DND-41 (cell line): ENCODE data around the gene SLC5A1.

ENCODE experiments used
- CTCF ChIP-seq: IDR thresholded peaks from 2 replicates; pipeline ENCODE4 v1.5.1; 2012; ENCODE audit warnings: borderline replicate concordance, low read length, moderate library complexity, mild to moderate bottlenecking; ENCODE audit not compliant: poor library complexity, severe bottlenecking; ENCODE audit errors: extremely low read depth
- EZH2 ChIP-seq: IDR thresholded peaks from 3 replicates; pipeline ENCODE4 v1.6.1; 2012; ENCODE audit warnings: borderline replicate concordance, low read depth, mild to moderate bottlenecking, moderate library complexity, low read length, inconsistent platforms; ENCODE audit not compliant: severe bottlenecking

DNA sequence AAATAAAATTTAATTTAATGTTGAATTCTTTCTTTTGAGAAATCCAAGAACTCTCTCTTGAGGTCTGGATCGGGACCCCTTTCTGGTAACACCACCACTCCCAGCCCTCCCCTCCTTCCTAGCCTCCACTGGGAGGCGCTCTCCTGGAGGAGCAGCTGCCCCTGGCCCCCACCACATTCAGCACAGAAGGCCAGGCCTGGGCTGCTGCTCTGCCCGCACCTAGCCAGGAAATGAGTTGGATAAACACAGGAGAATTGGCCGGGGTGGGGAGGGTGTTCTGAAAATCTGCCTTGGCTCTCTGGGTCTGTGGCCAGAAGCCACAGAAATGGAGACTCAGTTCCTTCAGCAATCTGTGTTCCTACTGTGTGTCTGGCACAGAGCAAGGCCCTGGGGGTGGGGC is 84.8 kb downstream of the SLC5A1 start:
- TF ChIP-seq CTCF (peak; percentile 10), EZH2 (no peak)
